Right lobe of liver (tissue), 4 donors: ENCODE data around the gene CYB5R3.

Experiments
- POLR2A ChIP-seq: fragments of 450-650 bp; IDR thresholded peaks from one replicate; pipeline ENCODE4 v1.6.1; 2017; ENCODE audit warnings: antibody characterized with exemption, mild to moderate bottlenecking
- TF ChIP-seq, protein P1 (sequence below), 4 donors: fragments of 200-600 bp in 3 of 4; fragments of 450-650 bp in 1 of 4; IDR thresholded peaks; one replicate each; pipeline versions ENCODE4 v1.5.1 to v1.8.0; 2016 to 2022; ENCODE audit warnings: antibody characterized with exemption in 4 of 4, mild to moderate bottlenecking in 2 of 4
- donor health status: DM: no; HTN: no; CAD: no.
- donor health status: DM: no; HTN: no; CAD: no.
- donor health status: DM: no; HTN: yes; CAD: no.

DNA sequence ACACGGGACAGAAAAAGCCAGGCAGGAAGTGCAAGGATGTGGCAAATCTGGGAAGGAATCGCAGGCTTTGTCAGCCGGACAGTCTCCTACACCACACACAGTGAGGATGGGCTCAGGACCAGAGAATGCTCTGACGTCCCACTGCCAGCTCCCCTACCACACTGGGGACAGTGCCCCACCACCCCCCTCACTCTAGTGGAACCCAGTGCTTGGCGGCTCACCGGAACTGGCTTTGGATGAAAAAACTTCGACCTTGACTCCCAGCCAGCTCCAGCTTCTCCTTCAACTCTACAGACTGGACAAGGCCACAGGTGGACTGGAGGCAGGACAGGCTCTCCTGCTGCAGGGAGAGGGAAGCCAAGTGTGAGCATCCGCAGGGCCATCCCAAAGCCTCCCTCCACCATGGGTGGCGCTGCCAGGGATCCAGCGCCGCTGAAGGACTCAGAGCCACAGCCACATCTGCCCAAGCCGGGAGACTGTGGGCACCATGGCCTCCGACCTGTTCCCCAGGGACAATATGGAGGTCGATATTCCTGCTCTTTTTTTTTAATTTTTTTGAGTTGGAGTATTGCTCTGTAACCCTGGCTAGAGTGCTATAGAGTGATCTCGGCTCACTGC is 71.5 kb downstream of the CYB5R3 start:
- TF ChIP-seq, protein P1, sequence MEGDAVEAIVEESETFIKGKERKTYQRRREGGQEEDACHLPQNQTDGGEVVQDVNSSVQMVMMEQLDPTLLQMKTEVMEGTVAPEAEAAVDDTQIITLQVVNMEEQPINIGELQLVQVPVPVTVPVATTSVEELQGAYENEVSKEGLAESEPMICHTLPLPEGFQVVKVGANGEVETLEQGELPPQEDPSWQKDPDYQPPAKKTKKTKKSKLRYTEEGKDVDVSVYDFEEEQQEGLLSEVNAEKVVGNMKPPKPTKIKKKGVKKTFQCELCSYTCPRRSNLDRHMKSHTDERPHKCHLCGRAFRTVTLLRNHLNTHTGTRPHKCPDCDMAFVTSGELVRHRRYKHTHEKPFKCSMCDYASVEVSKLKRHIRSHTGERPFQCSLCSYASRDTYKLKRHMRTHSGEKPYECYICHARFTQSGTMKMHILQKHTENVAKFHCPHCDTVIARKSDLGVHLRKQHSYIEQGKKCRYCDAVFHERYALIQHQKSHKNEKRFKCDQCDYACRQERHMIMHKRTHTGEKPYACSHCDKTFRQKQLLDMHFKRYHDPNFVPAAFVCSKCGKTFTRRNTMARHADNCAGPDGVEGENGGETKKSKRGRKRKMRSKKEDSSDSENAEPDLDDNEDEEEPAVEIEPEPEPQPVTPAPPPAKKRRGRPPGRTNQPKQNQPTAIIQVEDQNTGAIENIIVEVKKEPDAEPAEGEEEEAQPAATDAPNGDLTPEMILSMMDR (IDR thresholded peaks at IDR 0.05), result no peak
- no peak for TF ChIP-seq POLR2A
